HG03575 (cell line): Measurements from ENCODE around the gene MUCL3.

ENCODE experiments used
- ATAC-seq: cut with Tn5 transposase; IDR thresholded peaks from one replicate; pipeline ENCODE4 v1.9.1; 2021; ENCODE audit not compliant: unreplicated experiment, insufficient number of reproducible peaks, low FRiP score; ENCODE audit errors: extremely low read depth

MUCL3 gene

GRCh38 chr6:30931969-30932645 is 8.7 kb upstream of the MUCL3 start, which contains the start of gene SFTA2:
Gene SFTA2, minus strand, starts transcription at chr6:30932170. Its CDS starts 74 bp downstream, at chr6:30932096.
- ATAC-seq: no peak

DNA sequence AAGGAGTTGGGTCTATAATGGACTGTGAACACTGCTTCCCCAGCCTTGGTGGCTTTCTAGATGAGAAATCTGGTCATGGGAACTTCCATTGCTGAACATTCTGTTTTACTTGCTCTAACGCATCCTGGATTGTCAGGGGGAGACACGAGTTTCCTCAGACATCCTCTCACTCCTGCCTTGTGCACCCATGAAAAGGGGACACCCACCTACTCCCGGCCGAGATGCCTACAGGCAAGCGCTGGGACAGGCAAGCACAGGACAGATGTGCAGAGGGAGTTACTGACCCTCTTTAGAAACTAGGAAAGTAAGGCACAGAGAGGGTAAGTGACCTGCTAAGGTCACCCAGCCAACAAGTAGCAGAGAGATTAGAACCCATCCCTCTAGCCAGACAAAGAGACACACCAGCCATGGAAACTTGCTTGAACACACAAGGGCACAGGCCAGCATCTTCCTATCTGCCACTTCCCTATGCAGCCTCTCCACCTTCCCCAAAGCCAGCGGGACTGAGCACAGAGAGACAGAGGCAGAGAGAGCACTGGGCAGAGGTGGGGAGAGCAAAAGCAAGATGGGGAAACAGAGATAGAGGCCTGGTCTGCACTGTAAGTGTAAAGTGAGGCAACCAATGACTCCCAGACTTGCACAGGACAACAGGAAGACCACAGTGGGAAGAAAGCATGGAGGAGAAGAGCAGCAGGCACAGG is 8.0 kb upstream of the MUCL3 start:
- no peak for ATAC-seq

DNA sequence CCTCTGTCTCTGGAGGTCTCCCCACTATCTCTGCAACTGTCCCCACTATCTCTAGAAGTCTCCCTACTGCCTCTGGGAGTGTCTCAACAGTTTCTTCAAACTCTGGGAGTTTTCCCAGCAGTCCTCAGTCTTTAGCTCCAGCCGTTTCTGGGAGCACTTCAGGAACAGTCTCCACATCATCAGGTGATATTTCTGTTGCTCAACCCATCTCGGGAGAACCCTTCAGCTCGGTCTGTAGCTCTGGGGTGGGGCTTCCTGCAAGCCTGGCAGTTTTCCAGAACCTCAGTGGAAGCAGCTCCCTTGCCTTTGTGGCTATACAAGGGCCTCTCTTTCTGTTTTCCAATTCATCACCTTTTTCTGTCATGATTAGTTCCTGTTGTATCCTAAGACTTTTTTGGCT is 5.8 kb upstream of the MUCL3 start:
- ATAC-seq: no peak

DNA sequence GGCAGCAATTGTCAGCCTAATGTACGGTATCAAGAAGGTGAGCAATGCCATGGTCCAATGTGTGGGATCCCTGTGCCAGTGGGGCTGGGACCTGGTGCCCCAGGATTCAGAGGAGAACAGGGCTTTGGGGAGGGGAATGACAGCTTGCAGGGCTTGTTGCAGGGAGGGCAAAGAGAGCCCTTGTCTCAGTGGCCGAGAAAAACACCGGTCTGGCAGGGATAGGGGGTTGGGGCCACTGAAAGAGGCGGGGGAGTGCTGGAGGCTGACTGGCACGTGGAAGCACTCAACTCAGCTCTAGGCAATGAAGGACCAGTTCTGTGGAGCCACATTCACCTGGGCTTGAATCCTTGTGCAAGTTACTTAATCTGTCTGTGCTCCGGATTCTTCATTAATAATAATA is 3.5 kb upstream of the MUCL3 start:
- no peak for ATAC-seq

DNA sequence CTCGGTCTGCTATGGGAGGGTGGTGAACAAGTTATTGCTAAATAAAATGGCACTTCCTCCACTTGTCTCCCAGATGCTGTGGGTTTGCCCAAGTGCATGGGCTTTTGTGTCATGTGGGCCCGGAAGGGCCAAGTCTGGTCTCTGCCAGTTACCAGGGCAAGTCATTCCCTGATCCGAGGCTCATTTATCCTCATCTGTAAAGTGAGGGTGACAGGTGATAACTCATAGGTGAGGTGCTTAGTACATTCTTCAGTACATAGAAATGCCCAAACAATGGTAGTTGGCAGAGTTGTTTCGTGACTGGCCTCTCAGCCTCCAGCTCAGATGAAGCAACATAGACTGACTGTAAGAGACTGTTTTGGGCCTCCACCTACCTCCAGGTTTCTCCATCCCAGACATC is 2.0 kb upstream of the MUCL3 start:
- ATAC-seq: no peak

DNA sequence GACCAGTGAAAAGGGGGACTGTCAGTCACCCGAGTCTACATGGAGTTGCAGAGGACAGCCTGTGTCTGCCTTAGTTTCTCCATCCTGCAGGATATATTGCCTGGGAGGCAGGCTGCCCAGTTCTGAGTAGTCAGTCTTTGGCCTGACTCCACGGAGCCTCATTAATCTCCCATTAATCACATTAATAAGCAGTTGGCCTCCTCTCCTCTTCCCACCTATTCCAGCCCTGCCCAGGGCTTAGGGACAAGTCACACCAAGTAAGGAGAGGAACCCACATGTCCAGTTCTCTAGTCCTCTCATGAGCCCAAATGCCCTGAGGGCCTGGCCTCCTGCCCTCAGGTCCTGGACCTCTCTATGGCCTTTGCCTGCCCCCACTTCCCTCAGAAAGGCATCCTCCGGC is 1.3 kb upstream of the MUCL3 start:
- ATAC-seq: no peak

- no peak for ATAC-seq
Measured at GRCh38 chr6:30942338-30943060, 1.7 kb downstream of the MUCL3 start.

DNA sequence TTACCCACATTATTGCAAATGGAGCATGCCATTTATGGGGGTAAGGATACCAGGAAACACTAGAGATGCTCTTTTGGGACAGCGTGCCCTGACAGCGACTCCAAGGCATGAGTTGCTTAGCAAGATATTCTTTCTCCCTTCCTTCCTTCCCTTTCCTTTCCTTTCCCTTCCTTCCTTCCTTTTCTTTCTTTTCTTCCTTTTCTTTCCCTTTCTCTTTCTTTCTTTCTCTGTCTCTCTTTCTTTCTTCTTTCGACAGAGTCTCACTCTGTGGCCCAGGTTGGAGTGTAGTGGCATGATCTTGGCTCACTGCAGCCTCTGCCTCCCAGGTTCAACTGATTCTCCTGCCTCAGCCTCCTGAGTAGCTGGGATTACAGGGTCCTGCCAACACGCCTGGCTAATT is 3.3 kb downstream of the MUCL3 start:
- no peak for ATAC-seq

GRCh38 chr6:30945281-30945680 is 4.5 kb downstream of the MUCL3 start:
- ATAC-seq: no peak

GRCh38 chr6:30947231-30947630 is 6.5 kb downstream of the MUCL3 start:
- ATAC-seq: no peak

DNA sequence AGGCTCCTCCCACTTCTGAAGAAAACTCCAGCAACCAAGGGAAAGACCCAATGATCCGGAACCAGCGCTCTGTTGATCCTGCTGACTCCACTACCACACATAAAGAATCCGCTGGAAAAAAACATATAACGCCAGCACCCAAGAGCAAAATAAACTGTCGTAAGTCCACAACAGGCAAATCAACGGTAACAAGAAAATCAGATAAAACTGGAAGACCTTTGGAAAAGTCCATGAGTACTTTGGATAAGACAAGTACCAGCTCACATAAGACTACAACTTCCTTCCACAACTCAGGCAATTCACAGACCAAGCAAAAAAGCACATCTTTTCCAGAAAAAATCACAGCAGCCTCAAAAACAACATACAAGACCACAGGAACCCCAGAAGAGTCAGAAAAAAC is 8.0 kb downstream of the MUCL3 start:
- no peak for ATAC-seq

DNA sequence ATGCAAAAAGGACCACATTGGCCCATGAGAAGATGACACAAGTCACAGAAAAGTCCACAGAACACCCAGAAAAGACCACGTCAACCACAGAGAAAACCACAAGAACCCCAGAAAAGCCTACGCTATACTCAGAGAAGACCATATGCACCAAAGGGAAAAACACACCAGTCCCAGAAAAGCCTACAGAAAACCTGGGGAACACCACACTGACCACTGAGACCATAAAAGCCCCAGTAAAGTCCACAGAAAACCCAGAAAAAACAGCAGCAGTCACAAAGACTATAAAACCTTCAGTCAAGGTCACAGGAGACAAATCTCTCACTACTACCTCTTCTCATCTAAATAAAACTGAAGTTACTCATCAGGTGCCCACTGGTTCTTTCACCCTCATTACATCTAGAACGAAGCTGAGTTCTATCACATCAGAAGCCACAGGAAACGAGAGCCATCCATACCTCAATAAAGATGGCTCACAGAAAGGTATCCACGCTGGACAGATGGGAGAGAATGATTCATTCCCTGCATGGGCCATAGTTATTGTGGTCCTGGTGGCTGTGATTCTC is 11.2 kb downstream of the MUCL3 start:
- no peak for ATAC-seq

GRCh38 chr6:30954631-30955366 is 14.0 kb downstream of the MUCL3 start:
- ATAC-seq: no peak

- no peak for ATAC-seq
Measured at GRCh38 chr6:30955367-30956042, 14.7 kb downstream of the MUCL3 start.

- no peak for ATAC-seq
Measured at GRCh38 chr6:30957716-30958115, 16.9 kb downstream of the MUCL3 start.

DNA sequence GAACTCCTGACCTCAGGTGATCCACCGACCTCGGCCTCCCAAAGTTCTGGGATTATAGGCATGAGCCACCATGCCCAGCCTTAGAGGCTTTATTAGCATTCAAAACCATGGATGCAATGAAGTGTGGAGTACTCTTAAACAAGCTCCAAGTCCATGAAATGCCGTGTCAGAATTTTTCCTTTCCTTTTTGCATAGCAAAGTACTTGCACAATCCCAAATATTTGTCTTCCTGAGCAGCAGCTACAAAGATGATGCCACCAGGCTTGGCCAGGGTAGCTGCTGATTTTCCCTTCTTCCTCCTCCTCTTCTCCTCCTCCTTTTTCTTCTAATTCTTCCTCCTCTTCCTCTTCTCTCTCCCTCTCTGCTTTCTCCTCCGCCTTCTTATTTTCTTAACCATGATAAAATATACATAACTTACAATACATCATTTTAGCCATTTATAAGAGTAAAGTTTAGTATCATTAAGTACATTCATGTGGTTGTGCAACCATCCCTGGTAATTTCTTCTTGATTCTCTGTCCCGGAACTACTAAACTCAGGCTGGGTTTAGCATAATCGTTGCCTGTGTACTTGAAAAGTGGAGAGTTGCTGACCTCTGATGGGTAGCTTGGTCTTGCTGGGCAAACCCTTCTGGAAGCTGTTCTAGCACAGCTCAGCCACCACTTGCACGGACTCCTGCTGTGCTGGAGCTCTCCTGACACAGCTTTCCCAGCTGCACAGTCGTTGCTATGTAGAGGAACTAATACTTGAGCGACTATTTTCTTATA is 20.3 kb downstream of the MUCL3 start:
- ATAC-seq: no peak

- no peak for ATAC-seq
Measured at GRCh38 chr6:30962716-30963115, 21.9 kb downstream of the MUCL3 start.

DNA sequence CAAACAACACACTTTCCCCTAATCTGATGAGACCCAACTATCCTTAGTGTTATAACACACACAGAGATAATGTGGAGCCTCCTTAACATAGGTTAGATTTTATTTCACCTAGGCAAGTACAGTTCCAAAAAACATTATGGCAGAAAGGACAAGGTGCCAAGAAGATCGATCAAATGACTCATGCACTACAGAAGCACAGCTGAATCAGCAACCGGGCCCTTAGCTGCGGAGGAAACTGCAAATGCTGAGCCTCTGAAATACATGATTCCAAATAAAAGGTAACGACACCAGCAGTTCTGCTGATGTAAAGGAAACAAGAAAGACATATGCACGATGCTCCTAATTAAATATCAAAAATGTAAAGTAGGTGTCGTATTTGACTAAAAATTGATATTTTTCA is 22.9 kb downstream of the MUCL3 start:
- no peak for ATAC-seq
